DMS53 treated with DMSO at 0.1 percent for 48 hours (cell line): ENCODE data around the gene COL9A1.

Experiments
- DNase-seq: peaks from one replicate; lab custom pipeline; 2025; ENCODE audit not compliant: unreplicated experiment; lab: John Stamatoyannopoulos, UW

Gene COL9A1

GRCh38 chr6:70289299-70289698 is 13.6 kb downstream of the COL9A1 start:
- no peak for DNase-seq

GRCh38 chr6:70286905-70287304 is 16.0 kb downstream of the COL9A1 start:
- DNase-seq = no peak

- no peak for DNase-seq
These were observed 17.7 kb downstream of the COL9A1 start for GRCh38 chr6:70285201-70285600.

- no peak for DNase-seq
These were observed 19.9 kb downstream of the COL9A1 start for GRCh38 chr6:70282919-70283461.

GRCh38 chr6:70282312-70282918 is 20.5 kb downstream of the COL9A1 start:
- no peak for DNase-seq

- DNase-seq = no peak
These were observed 21.0 kb downstream of the COL9A1 start for GRCh38 chr6:70281923-70282311.

- peak; percentile 35 for DNase-seq
These were observed 22.5 kb downstream of the COL9A1 start for GRCh38 chr6:70280400-70280853.

GRCh38 chr6:70277470-70277869 is 25.4 kb downstream of the COL9A1 start:
- DNase-seq = no peak

GRCh38 chr6:70274338-70274737 is 28.5 kb downstream of the COL9A1 start:
- no peak for DNase-seq

- DNase-seq = no peak
These were observed 30.8 kb downstream of the COL9A1 start for GRCh38 chr6:70272071-70272470.

- no peak for DNase-seq
These were observed 32.4 kb downstream of the COL9A1 start for GRCh38 chr6:70270287-70271005.

GRCh38 chr6:70266142-70266541 is 36.7 kb downstream of the COL9A1 start:
- DNase-seq = no peak

- DNase-seq = no peak
These were observed 38.6 kb downstream of the COL9A1 start for GRCh38 chr6:70264306-70264705.

GRCh38 chr6:70258483-70258882 is 44.4 kb downstream of the COL9A1 start:
- no peak for DNase-seq

GRCh38 chr6:70257768-70258273 is 45.1 kb downstream of the COL9A1 start:
- no peak for DNase-seq

GRCh38 chr6:70254784-70255183 is 48.1 kb downstream of the COL9A1 start:
- no peak for DNase-seq

GRCh38 chr6:70253923-70254322 is 49.0 kb downstream of the COL9A1 start:
- no peak for DNase-seq

- DNase-seq = no peak
These were observed 50.3 kb downstream of the COL9A1 start for GRCh38 chr6:70252604-70253003.

GRCh38 chr6:70246118-70246517 is 56.8 kb downstream of the COL9A1 start:
- no peak for DNase-seq

- DNase-seq = peak; percentile 71
These were observed 60.9 kb downstream of the COL9A1 start for GRCh38 chr6:70241991-70242420.

GRCh38 chr6:70241031-70241430 is 61.9 kb downstream of the COL9A1 start:
- peak; percentile 70 for DNase-seq

- no peak for DNase-seq
These were observed 66.5 kb downstream of the COL9A1 start for GRCh38 chr6:70236343-70236742.
